GM21515 (cell line): ENCODE measurements around the gene PHKG2.
"Not testable (repeated sequence)": the region's sequence is repeated elsewhere in the genome, so short reads cannot be mapped to it uniquely, and the experiment has no call there.

Experiments used
- ATAC-seq: cut with Tn5 transposase; IDR thresholded peaks from one replicate; pipeline ENCODE4 v1.9.1; 2021; ENCODE audit not compliant: unreplicated experiment

Gene PHKG2, protein sequence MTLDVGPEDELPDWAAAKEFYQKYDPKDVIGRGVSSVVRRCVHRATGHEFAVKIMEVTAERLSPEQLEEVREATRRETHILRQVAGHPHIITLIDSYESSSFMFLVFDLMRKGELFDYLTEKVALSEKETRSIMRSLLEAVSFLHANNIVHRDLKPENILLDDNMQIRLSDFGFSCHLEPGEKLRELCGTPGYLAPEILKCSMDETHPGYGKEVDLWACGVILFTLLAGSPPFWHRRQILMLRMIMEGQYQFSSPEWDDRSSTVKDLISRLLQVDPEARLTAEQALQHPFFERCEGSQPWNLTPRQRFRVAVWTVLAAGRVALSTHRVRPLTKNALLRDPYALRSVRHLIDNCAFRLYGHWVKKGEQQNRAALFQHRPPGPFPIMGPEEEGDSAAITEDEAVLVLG

GRCh38 chr16:30747799-30748633 lies at the start of gene PHKG2:
Gene PHKG2, plus strand, starts transcription at chr16:30748425. Its CDS starts 396 bp downstream, at chr16:30748821.
- peak; percentile 98 for ATAC-seq

GRCh38 chr16:30698816-30699614 lies 49.2 kb upstream of the PHKG2 start, which contains the start of gene SRCAP:
Gene SRCAP, plus strand, starts transcription at chr16:30699171. Its CDS starts 1,654 bp downstream, at chr16:30700825.
- ATAC-seq, result peak; percentile 29

GRCh38 chr16:30699615-30700099 lies 48.6 kb upstream of the PHKG2 start:
- no peak for ATAC-seq

GRCh38 chr16:30700491-30700890 lies 47.7 kb upstream of the PHKG2 start:
- no peak for ATAC-seq

DNA sequence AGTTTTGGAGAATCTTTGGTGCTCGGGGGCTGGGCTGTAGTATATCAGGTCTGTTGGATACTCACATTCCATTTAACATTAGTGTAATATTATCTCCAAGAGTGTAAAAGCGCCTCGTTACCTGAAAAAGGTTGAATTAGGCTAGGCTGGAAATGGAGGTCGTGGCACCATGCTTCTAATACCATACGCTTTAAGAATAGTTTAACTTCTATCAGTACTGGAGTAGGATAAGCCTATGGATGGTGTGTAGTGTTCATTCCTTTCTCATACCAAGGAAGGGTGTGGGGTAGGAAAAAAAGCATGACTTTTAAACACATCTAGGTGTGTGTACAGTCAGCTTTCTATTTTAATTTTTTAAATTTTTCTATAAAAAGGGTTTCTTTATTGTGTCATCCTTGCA lies 47.3 kb upstream of the PHKG2 start:
- no peak for ATAC-seq

- not testable (repeated sequence) for ATAC-seq
These were observed 45.2 kb upstream of the PHKG2 start for GRCh38 chr16:30703071-30703470.

- ATAC-seq, result no peak
These were observed 44.3 kb upstream of the PHKG2 start for GRCh38 chr16:30703971-30704370.

DNA sequence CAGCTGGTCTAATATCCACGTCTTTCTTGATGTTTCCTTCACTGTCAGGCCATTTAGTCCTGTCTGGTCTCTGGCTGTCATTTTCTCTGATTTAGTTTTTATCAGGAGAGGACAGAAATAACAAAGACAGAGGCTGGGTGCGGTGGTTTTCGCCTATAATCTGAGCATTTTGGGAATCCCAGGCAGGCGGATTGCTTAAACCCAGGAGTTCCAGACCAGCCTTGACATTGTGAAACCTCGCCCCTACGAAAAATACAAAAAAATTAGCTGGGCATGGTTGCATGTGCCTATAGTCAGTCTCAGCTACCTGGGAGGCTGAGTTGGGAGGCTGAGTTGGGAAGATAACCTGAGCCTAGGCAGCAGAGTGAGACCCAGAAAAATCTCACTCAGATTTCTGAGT lies 42.2 kb upstream of the PHKG2 start:
- ATAC-seq, result no peak

GRCh38 chr16:30710971-30711370 lies 37.3 kb upstream of the PHKG2 start:
- no peak for ATAC-seq

- no peak for ATAC-seq
These were observed 36.5 kb upstream of the PHKG2 start for GRCh38 chr16:30711712-30712111.

GRCh38 chr16:30715750-30716445 lies 32.3 kb upstream of the PHKG2 start:
- no peak for ATAC-seq

DNA sequence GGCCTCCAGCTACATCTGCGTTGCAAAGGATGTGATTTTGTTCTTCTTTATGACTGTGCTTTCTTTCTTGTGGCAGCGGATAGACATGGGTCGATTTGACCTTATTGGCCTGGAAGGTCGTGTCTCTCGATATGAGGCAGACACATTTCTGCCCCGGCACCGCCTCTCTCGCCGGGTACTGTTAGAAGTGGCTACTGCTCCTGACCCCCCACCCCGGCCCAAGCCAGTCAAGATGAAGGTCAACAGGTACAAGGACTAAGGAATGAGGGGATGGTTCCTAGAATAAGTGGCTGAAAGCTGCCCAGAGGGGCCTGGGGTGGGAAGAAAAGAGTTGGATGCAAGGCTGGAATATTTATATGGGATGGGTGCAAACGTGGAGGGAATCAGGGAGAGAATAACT lies 28.1 kb upstream of the PHKG2 start:
- ATAC-seq, result no peak

DNA sequence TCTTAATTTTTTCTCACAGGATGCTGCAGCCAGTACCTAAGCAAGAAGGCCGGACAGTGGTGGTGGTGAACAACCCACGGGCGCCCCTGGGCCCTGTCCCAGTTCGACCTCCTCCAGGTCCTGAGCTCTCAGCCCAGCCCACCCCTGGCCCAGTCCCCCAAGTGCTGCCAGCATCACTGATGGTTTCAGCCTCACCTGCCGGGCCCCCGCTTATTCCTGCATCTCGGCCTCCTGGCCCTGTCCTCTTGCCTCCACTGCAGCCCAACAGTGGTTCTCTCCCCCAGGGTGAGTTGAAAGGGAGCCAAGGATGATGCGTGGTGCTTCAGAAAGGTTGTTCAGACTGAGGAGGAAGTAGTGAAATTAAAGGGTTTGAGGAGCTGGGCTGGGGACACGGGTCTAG lies 27.5 kb upstream of the PHKG2 start:
- no peak for ATAC-seq

GRCh38 chr16:30721167-30721566 lies 27.1 kb upstream of the PHKG2 start:
- ATAC-seq, result no peak

- ATAC-seq, result no peak
These were observed 26.6 kb upstream of the PHKG2 start for GRCh38 chr16:30721606-30722005.

GRCh38 chr16:30722443-30722842 lies 25.8 kb upstream of the PHKG2 start:
- ATAC-seq, result no peak

- no peak for ATAC-seq
These were observed 25.3 kb upstream of the PHKG2 start for GRCh38 chr16:30722916-30723315.

DNA sequence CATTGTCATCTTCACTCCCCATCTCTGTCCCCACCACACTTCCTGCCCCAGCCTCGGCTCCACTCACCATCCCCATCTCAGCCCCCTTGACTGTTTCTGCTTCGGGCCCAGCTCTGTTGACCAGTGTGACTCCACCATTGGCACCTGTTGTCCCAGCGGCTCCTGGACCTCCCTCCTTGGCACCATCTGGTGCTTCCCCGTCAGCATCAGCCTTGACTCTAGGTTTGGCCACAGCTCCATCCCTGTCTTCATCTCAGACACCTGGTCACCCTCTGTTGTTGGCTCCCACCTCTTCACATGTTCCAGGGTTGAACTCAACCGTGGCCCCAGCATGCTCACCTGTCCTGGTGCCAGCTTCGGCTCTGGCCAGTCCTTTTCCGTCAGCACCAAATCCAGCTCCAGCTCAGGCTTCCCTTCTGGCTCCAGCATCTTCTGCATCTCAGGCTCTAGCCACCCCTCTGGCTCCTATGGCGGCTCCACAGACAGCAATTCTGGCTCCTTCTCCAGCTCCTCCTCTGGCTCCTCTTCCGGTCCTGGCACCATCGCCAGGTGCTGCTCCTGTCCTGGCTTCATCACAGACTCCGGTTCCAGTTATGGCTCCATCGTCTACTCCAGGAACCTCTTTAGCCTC lies 24.4 kb upstream of the PHKG2 start:
- no peak for ATAC-seq

DNA sequence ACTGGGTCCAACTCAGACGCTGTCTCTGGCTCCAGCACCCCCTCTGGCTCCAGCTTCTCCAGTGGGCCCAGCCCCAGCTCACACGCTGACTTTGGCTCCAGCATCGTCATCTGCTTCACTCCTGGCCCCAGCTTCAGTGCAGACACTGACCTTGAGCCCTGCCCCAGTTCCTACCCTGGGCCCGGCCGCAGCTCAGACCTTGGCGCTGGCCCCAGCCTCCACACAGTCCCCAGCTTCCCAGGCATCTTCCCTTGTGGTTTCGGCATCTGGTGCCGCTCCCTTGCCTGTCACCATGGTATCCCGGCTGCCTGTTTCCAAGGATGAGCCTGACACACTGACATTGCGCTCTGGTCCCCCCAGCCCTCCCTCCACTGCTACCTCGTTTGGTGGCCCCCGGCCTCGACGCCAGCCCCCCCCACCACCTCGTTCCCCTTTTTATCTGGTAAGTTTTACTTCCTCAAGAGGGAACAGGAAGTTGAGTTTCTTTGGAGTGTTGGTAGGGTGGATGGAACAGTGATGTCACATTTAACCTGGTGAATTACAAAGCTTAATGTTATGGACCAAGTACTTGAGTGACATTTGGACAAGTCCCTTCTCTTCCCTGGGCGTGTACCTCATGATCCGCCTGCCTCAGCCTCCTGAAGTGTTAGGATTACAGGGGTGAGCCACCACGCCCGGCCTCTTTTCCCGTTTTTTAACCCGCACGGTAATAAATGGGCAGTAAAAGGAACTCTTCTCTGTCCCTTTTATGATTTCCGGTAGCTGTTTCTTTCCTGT lies 23.4 kb upstream of the PHKG2 start:
- no peak for ATAC-seq
